HEK293 (cell line): ENCODE results near the gene BLM.

Source experiments
- CTCF ChIA-PET: fragments of 350-600 bp; formaldehyde crosslinking; extraction: SDS; loops from one replicate; lab custom pipeline; 2021; ENCODE audit warnings: antibody characterized with exemption; lab: Yijun Ruan, JAX
- POLR2A ChIA-PET: fragments of 300-600 bp; formaldehyde crosslinking; extraction: SDS; loops from one replicate; lab custom pipeline; 2020; ENCODE audit warnings: antibody characterized with exemption, inconsistent platforms; lab: Yijun Ruan, JAX
- H3K27ac ChIP-seq: fragments of 200-500 bp; sonication (Bioruptor generic); 2 replicates; pipeline ENCODE4 v1.5.1; 2014; ENCODE audit warnings: low read depth, low read length, control low read depth, inconsistent platforms; ENCODE audit errors: extremely low read depth
- H3K36me3 ChIP-seq, 2 experiments: fragments of 200-500 bp in 1 of 2; sonication (Bioruptor generic) in 1 of 2; 1 replicate in 1 of 2; 2 replicates in 1 of 2; pipeline ENCODE4 v1.5.1; 2014 to 2017; ENCODE audit warnings: inconsistent platforms in 2 of 2, low read length in 2 of 2; ENCODE audit not compliant: control insufficient read depth in 2 of 2, insufficient read depth in 1 of 2
- H3K4me1 ChIP-seq: fragments of 200-500 bp; sonication (Bioruptor generic); 2 replicates; pipeline ENCODE4 v1.5.1; 2014; ENCODE audit warnings: mild to moderate bottlenecking, low read length, inconsistent platforms; ENCODE audit not compliant: control insufficient read depth, insufficient read depth
- H3K4me3 ChIP-seq: 2 replicates; pipeline ENCODE4 v1.5.1; 2011; ENCODE audit warnings: low read depth, mild to moderate bottlenecking, control low read depth, low read length, moderate library complexity
- H3K9me3 ChIP-seq: fragments of 200-500 bp; sonication (Bioruptor generic); 2 replicates; pipeline ENCODE4 v1.5.1; 2014; ENCODE audit warnings: low read depth, low read length, inconsistent platforms; ENCODE audit not compliant: control insufficient read depth, insufficient read depth
- BCL11B ChIP-seq: fragments of 450-650 bp; formaldehyde crosslinking; IDR thresholded peaks from 2 replicates; pipeline ENCODE4 v1.5.1; 2016; ENCODE audit warnings: low read depth, missing biosample characterization, missing genetic modification characterization
- SP3 ChIP-seq: fragments of 450-650 bp; formaldehyde crosslinking; IDR thresholded peaks from 2 replicates; pipeline ENCODE4 v1.5.1; 2016; ENCODE audit warnings: missing biosample characterization, missing genetic modification characterization
- TRIM28 ChIP-seq: IDR thresholded peaks from 2 replicates; pipeline ENCODE4 v1.6.1; 2011; ENCODE audit warnings: low read length, control low read depth, borderline replicate concordance
- ZBTB17 ChIP-seq: fragments of 450-650 bp; formaldehyde crosslinking; IDR thresholded peaks from 2 replicates; pipeline ENCODE4 v1.5.1; 2016; ENCODE audit warnings: missing biosample characterization, missing genetic modification characterization
- ZBTB8A ChIP-seq: fragments of 450-650 bp; formaldehyde crosslinking; IDR thresholded peaks from 2 replicates; pipeline ENCODE4 v1.5.1; 2016; ENCODE audit warnings: missing biosample characterization, missing genetic modification characterization
- ZFHX2 ChIP-seq: fragments of 450-650 bp; formaldehyde crosslinking; conservative IDR thresholded peaks from 2 replicates; pipeline ENCODE4 v1.5.1; 2016; ENCODE audit warnings: missing biosample characterization, missing genetic modification characterization
- ZFP3 ChIP-seq: fragments of 450-650 bp; formaldehyde crosslinking; IDR thresholded peaks from 2 replicates; pipeline ENCODE4 v1.5.1; 2016; ENCODE audit warnings: low read depth, missing biosample characterization, missing genetic modification characterization
- ZNF114 ChIP-seq: fragments of 450-650 bp; formaldehyde crosslinking; IDR thresholded peaks from 2 replicates; pipeline ENCODE4 v1.5.0; 2017; ENCODE audit warnings: missing biosample characterization, missing genetic modification characterization
- ZNF169 ChIP-seq: fragments of 450-650 bp; formaldehyde crosslinking; IDR thresholded peaks from 2 replicates; pipeline ENCODE4 v1.5.1; 2016; ENCODE audit warnings: missing biosample characterization, missing genetic modification characterization
- ZNF175 ChIP-seq: fragments of 450-650 bp; formaldehyde crosslinking; IDR thresholded peaks from 2 replicates; pipeline ENCODE4 v1.5.1; 2016; ENCODE audit warnings: missing biosample characterization, missing genetic modification characterization
- ZNF184 ChIP-seq: fragments of 450-650 bp; IDR thresholded peaks from 2 replicates; pipeline ENCODE4 v1.5.1; 2018; ENCODE audit warnings: missing biosample characterization, mild to moderate bottlenecking, missing genetic modification characterization
- ZNF214 ChIP-seq: fragments of 450-650 bp; formaldehyde crosslinking; IDR thresholded peaks from 2 replicates; pipeline ENCODE4 v1.5.1; 2017; ENCODE audit warnings: missing biosample characterization, mild to moderate bottlenecking, missing genetic modification characterization, borderline replicate concordance
- ZNF23 ChIP-seq: fragments of 450-650 bp; formaldehyde crosslinking; IDR thresholded peaks from 2 replicates; pipeline ENCODE4 v1.5.1; 2016; ENCODE audit warnings: missing biosample characterization, missing genetic modification characterization, borderline replicate concordance
- ZNF248 ChIP-seq: fragments of 450-650 bp; formaldehyde crosslinking; IDR thresholded peaks from 2 replicates; pipeline ENCODE4 v1.5.1; 2017; ENCODE audit warnings: missing biosample characterization, missing genetic modification characterization
- ZNF274 ChIP-seq, 2 experiments: fragments of 200-500 bp in 1 of 2; fragments of 450-650 bp in 1 of 2; sonication (Bioruptor generic) in 1 of 2; formaldehyde crosslinking in 1 of 2; IDR thresholded peaks; 2 replicates each; pipeline versions ENCODE4 v1.5.1 to v1.6.1; 2014 to 2016; ENCODE audit warnings: borderline replicate concordance in 1 of 2, inconsistent platforms in 1 of 2, low read length in 1 of 2, missing biosample characterization in 1 of 2, missing genetic modification characterization in 1 of 2
- ZNF501 ChIP-seq: fragments of 450-650 bp; formaldehyde crosslinking; IDR thresholded peaks from 2 replicates; pipeline ENCODE4 v1.5.1; 2016; ENCODE audit warnings: missing biosample characterization, missing genetic modification characterization
- ZNF529 ChIP-seq: fragments of 450-650 bp; formaldehyde crosslinking; IDR thresholded peaks from 2 replicates; pipeline ENCODE4 v1.5.1; 2017; ENCODE audit warnings: missing genetic modification characterization, missing biosample characterization; ENCODE audit not compliant: insufficient replicate concordance
- ZNF555 ChIP-seq: fragments of 450-650 bp; formaldehyde crosslinking; conservative IDR thresholded peaks from 2 replicates; pipeline ENCODE4 v1.5.1; 2017; ENCODE audit warnings: missing biosample characterization, mild to moderate bottlenecking, missing genetic modification characterization, inconsistent platforms
- ZNF600 ChIP-seq: fragments of 450-650 bp; formaldehyde crosslinking; IDR thresholded peaks from 2 replicates; pipeline ENCODE4 v1.5.1; 2016; ENCODE audit warnings: missing biosample characterization, missing genetic modification characterization
- ZNF664 ChIP-seq: fragments of 450-650 bp; formaldehyde crosslinking; IDR thresholded peaks from 2 replicates; pipeline ENCODE4 v1.5.1; 2016; ENCODE audit warnings: missing biosample characterization, missing genetic modification characterization
- ZNF707 ChIP-seq: fragments of 450-650 bp; formaldehyde crosslinking; IDR thresholded peaks from 2 replicates; pipeline ENCODE4 v1.5.1; 2016; ENCODE audit warnings: missing biosample characterization, missing genetic modification characterization
- ZNF747 ChIP-seq: fragments of 450-650 bp; formaldehyde crosslinking; IDR thresholded peaks from 2 replicates; pipeline ENCODE4 v1.5.1; 2016; ENCODE audit warnings: missing biosample characterization, missing genetic modification characterization
- ZNF843 ChIP-seq: fragments of 450-650 bp; formaldehyde crosslinking; IDR thresholded peaks from 2 replicates; pipeline ENCODE4 v1.5.1; 2016; ENCODE audit warnings: missing biosample characterization, missing genetic modification characterization
- ZSCAN30 ChIP-seq: fragments of 450-650 bp; IDR thresholded peaks from 2 replicates; pipeline ENCODE4 v1.5.1; 2018; ENCODE audit warnings: missing biosample characterization, mild to moderate bottlenecking, missing genetic modification characterization, moderate library complexity
- TF ChIP-seq, protein P1 (sequence below): fragments of 450-650 bp; formaldehyde crosslinking; IDR thresholded peaks from 2 replicates; pipeline ENCODE4; 2016; ENCODE audit warnings: missing biosample characterization, missing genetic modification characterization
- TF ChIP-seq, protein P2 (sequence below): fragments of 450-650 bp; formaldehyde crosslinking; IDR thresholded peaks from 2 replicates; pipeline ENCODE4 v1.5.1; 2016; ENCODE audit warnings: missing biosample characterization, missing genetic modification characterization
- TF ChIP-seq, protein P3 (sequence below): fragments of 450-650 bp; formaldehyde crosslinking; IDR thresholded peaks from 2 replicates; pipeline ENCODE4 v1.5.1; 2016; ENCODE audit warnings: missing biosample characterization, missing genetic modification characterization
- TF ChIP-seq, protein P4 (sequence below): fragments of 450-650 bp; formaldehyde crosslinking; IDR thresholded peaks from 2 replicates; pipeline ENCODE4 v1.5.1; 2017; ENCODE audit warnings: missing biosample characterization, missing genetic modification characterization

BLM gene

DNA sequence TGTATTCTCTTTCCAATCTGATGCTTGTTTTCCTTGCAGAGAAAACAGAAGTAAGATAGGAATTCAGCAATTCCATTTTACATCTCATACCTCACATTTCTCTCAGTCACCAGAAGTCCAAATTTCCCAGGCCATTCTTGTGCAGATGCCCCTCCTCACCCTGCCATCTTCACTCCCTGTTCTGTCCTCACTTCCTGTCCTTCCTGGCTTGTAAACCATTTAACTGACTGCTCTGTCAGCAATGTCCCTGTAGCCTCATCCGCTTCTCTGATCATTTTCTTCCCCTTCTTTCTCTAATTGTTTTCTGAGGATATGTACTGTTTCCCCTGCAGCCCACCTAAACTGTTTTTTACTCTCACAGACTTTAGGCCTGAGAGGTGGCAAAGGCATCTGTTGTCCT lies 40.3 kb downstream of the BLM start:
- Histone ChIP-seq H3K9me3 (no peaks in the 10 kb centered on the region), H3K27ac (no peak overlapping the region), H3K36me3 (peaks cover 62 to 78% of the 10 kb centered on the region in 2 experiments), H3K4me1 (no peaks in the 10 kb centered on the region), H3K4me3 (no peak overlapping the region)
- POLR2A ChIA-PET = no interaction called here
- CTCF ChIA-PET = interaction anchor here (0.7 kb wide), 1 partner anchor 36 kb away, joined by 6 read pairs; no protein-coding TSS in a partner anchor
- TF ChIP-seq ZNF555 (tag by site-specific recombination) (no peak), ZBTB17 (no peak), ZNF184 (no peak), BCL11B (tag by site-specific recombination) (no peak), ZFHX2 (tag by site-specific recombination) (no peak), ZNF274 (IDR thresholded peaks at IDR 0.05; ENCODE audit: low read length) (no peak), ZNF274 (tag by site-specific recombination; IDR thresholded peaks at IDR 0.05; ENCODE audit: borderline replicate concordance) (no peak), ZNF600 (tag by site-specific recombination) (no peak)
- TF ChIP-seq, protein P1, sequence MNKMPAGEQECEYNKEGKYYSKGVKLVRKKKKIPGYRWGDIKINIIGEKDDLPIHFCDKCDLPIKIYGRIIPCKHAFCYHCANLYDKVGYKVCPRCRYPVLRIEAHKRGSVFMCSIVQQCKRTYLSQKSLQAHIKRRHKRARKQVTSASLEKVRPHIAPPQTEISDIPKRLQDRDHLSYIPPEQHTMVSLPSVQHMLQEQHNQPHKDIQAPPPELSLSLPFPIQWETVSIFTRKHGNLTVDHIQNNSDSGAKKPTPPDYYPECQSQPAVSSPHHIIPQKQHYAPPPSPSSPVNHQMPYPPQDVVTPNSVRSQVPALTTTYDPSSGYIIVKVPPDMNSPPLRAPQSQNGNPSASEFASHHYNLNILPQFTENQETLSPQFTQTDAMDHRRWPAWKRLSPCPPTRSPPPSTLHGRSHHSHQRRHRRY (tag by site-specific recombination) = no peak
- TF ChIP-seq, protein P2, sequence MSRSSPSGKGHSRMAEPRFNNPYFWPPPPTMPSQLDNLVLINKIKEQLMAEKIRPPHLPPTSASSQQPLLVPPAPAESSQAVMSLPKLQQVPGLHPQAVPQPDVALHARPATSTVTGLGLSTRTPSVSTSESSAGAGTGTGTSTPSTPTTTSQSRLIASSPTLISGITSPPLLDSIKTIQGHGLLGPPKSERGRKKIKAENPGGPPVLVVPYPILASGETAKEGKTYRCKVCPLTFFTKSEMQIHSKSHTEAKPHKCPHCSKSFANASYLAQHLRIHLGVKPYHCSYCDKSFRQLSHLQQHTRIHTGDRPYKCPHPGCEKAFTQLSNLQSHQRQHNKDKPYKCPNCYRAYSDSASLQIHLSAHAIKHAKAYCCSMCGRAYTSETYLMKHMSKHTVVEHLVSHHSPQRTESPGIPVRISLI (tag by site-specific recombination) = no peak

DNA sequence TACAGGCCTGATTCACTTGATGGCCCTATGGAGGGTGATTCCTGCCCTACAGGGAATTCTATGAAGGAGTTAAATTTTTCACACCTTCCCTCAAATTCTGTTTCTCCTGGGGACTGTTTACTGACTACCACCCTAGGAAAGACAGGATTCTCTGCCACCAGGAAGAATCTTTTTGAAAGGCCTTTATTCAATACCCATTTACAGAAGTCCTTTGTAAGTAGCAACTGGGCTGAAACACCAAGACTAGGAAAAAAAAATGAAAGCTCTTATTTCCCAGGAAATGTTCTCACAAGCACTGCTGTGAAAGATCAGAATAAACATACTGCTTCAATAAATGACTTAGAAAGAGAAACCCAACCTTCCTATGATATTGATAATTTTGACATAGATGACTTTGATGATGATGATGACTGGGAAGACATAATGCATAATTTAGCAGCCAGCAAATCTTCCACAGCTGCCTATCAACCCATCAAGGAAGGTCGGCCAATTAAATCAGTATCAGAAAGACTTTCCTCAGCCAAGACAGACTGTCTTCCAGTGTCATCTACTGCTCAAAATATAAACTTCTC lies 43.6 kb downstream of the BLM start:
- Histone ChIP-seq H3K27ac (no peak overlapping the region), H3K9me3 (no peaks in the 10 kb centered on the region), H3K4me1 (no peaks in the 10 kb centered on the region), H3K36me3 (peaks cover 69 to 74% of the 10 kb centered on the region in 2 experiments), H3K4me3 (no peak overlapping the region)
- ChIA-PET POLR2A (no interaction called here), CTCF (no interaction called here)
- TF ChIP-seq ZNF175 (tag by site-specific recombination) = no peak
- no peak for TF ChIP-seq SP3 (tag by site-specific recombination)
- TF ChIP-seq ZNF707 (tag by site-specific recombination) = no peak
- no peak for TF ChIP-seq ZNF747 (tag by site-specific recombination)
- no peak for TF ChIP-seq ZNF214 (tag by site-specific recombination)
- TF ChIP-seq ZSCAN30 (tag by site-specific recombination) = no peak
- no peak for TF ChIP-seq ZNF529 (tag by site-specific recombination)
- TF ChIP-seq ZNF114 = no peak
- TF ChIP-seq ZNF501 = no peak
- TF ChIP-seq ZNF843 = no peak
- no peak for TF ChIP-seq ZBTB8A (tag by site-specific recombination)

DNA sequence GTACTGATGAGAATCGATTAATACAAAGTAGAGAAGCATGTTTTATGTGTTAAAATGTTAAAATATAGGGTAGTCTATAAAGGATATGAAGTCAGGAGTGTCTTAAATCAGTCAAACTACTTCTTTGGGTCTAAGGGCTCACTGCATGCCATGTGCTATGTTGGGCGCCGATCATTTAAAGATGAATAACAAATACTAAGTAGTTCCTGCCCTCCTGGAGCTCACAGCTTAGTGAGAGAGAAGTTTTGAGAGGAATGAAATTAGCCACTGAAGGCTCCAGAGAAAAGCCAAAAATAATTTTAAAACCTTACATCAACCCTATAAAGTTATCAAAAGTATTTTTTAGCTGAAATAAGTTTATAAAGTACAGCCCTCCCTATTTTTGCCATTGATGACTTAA lies 44.5 kb downstream of the BLM start:
- peaks cover 73 to 74% of the 10 kb centered on the region in 2 experiments for H3K36me3 ChIP-seq
- TF ChIP-seq ZNF664 (tag by site-specific recombination) = no peak
- TF ChIP-seq ZNF248 (tag by site-specific recombination) = no peak
- no peak for TF ChIP-seq ZNF23 (tag by site-specific recombination)
- TF ChIP-seq, protein P3, sequence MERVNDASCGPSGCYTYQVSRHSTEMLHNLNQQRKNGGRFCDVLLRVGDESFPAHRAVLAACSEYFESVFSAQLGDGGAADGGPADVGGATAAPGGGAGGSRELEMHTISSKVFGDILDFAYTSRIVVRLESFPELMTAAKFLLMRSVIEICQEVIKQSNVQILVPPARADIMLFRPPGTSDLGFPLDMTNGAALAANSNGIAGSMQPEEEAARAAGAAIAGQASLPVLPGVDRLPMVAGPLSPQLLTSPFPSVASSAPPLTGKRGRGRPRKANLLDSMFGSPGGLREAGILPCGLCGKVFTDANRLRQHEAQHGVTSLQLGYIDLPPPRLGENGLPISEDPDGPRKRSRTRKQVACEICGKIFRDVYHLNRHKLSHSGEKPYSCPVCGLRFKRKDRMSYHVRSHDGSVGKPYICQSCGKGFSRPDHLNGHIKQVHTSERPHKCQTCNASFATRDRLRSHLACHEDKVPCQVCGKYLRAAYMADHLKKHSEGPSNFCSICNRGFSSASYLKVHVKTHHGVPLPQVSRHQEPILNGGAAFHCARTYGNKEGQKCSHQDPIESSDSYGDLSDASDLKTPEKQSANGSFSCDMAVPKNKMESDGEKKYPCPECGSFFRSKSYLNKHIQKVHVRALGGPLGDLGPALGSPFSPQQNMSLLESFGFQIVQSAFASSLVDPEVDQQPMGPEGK (tag by site-specific recombination) = no peak
- no peak for TF ChIP-seq ZNF501
- TF ChIP-seq ZNF600 (tag by site-specific recombination) = no peak
- no peak for TF ChIP-seq TRIM28
- no peak for TF ChIP-seq ZFP3 (tag by site-specific recombination)
- TF ChIP-seq, protein P4, sequence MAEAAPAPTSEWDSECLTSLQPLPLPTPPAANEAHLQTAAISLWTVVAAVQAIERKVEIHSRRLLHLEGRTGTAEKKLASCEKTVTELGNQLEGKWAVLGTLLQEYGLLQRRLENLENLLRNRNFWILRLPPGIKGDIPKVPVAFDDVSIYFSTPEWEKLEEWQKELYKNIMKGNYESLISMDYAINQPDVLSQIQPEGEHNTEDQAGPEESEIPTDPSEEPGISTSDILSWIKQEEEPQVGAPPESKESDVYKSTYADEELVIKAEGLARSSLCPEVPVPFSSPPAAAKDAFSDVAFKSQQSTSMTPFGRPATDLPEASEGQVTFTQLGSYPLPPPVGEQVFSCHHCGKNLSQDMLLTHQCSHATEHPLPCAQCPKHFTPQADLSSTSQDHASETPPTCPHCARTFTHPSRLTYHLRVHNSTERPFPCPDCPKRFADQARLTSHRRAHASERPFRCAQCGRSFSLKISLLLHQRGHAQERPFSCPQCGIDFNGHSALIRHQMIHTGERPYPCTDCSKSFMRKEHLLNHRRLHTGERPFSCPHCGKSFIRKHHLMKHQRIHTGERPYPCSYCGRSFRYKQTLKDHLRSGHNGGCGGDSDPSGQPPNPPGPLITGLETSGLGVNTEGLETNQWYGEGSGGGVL (tag by site-specific recombination) = no peak
- no peak for TF ChIP-seq ZNF169

More for the DNA sequence above, 44.5 kb downstream of the BLM start:
- no peaks in the 10 kb centered on the region for H3K9me3 ChIP-seq
- no peak overlapping the region for H3K27ac ChIP-seq
- ChIA-PET CTCF (interaction anchor here (2.0 kb wide), 2 partner anchors 124 to 442 kb away, joined by 7 to 10 read pairs; no protein-coding TSS in a partner anchor), POLR2A (no interaction called here)
- no peaks in the 10 kb centered on the region for H3K4me1 ChIP-seq
- H3K4me3 ChIP-seq = no peak overlapping the region
